Muscle of arm (tissue), 14 donors: ENCODE data around the gene E2F3. TPM values are rescaled to one million over a fixed set of nuclear protein-coding genes. Genes with fewer than 3 reads are reported as not detected.
A peak's percentile ranks its signal among the peaks of the same experiment; 100 is the strongest.

ENCODE experiments used
- DNase-seq: peaks from one replicate; pipeline ENCODE4 v3.0.0-alpha.2; 2013
- long read RNA-seq, 11 donors: transcript quantifications; one replicate each; lab custom pipeline, GENCODE V29; 2026
- polyA plus RNA-seq, 12 donors: library from polyadenylated mRNA; unstranded; fragments of 120-200 nt; gene quantifications; one replicate each; pipeline ENCODE4 v1.2.1, GENCODE V29; 2013; ENCODE audit not compliant: insufficient read length in 12 of 12

E2F3 gene
- polyA plus RNA-seq: 10 to 100 TPM in 5 of 12 donors, 1 to 10 TPM in 6, not detected in 1; 7.9 to 11.5 (median 10.0) TPM
- long read RNA-seq, donor 1, full-length matches to known transcripts: 1 of 1 reads
- long read RNA-seq, donor 1, partial matches to known transcripts: 0 of 1 reads
- long read RNA-seq, donor 1, other reads (novel, unspliced or antisense): 0 of 1 reads
- long read RNA-seq, donor 2: 0 reads
- long read RNA-seq, donor 3: 0 reads
- long read RNA-seq, donor 4: 0 reads
- long read RNA-seq, donor 5: 0 reads
- long read RNA-seq, donor 6: 0 reads
- long read RNA-seq, donor 7: 0 reads
- long read RNA-seq, donor 8, full-length matches to known transcripts: 1 of 1 reads
- long read RNA-seq, donor 8, partial matches to known transcripts: 0 of 1 reads
- long read RNA-seq, donor 8, other reads (novel, unspliced or antisense): 0 of 1 reads
- long read RNA-seq, donor 9, full-length matches to known transcripts: 1 of 1 reads
- long read RNA-seq, donor 9, partial matches to known transcripts: 0 of 1 reads
- long read RNA-seq, donor 9, other reads (novel, unspliced or antisense): 0 of 1 reads
- long read RNA-seq, donor 10: 0 reads
- long read RNA-seq, donor 11: 0 reads

GRCh38 chr6:20401205-20402091 is at the start of gene E2F3:
TSS of gene E2F3 (plus strand) at chr6:20401879. CDS start at chr6:20402233, 354 bp downstream.
- DNase-seq: peak; percentile 99

- DNase-seq: no peak
Measured at GRCh38 chr6:20352346-20352745, 49.3 kb upstream of the E2F3 start.

GRCh38 chr6:20353134-20353533 is 48.5 kb upstream of the E2F3 start:
- DNase-seq: no peak

GRCh38 chr6:20354366-20354765 is 47.3 kb upstream of the E2F3 start:
- DNase-seq: no peak

- DNase-seq: no peak
Measured at GRCh38 chr6:20360471-20361119, 41.1 kb upstream of the E2F3 start.

- DNase-seq: no peak
Measured at GRCh38 chr6:20362623-20363022, 39.1 kb upstream of the E2F3 start.

GRCh38 chr6:20364327-20364726 is 37.4 kb upstream of the E2F3 start:
- DNase-seq: no peak

GRCh38 chr6:20365456-20365855 is 36.2 kb upstream of the E2F3 start:
- DNase-seq: no peak

GRCh38 chr6:20366082-20366830 is 35.4 kb upstream of the E2F3 start:
- DNase-seq: no peak

- no peak for DNase-seq
Measured at GRCh38 chr6:20367743-20368485, 33.8 kb upstream of the E2F3 start.

GRCh38 chr6:20370393-20370792 is 31.3 kb upstream of the E2F3 start:
- DNase-seq: no peak

- DNase-seq: no peak
Measured at GRCh38 chr6:20370801-20371200, 30.9 kb upstream of the E2F3 start.

GRCh38 chr6:20375436-20375835 is 26.2 kb upstream of the E2F3 start:
- no peak for DNase-seq

GRCh38 chr6:20377623-20378265 is 23.9 kb upstream of the E2F3 start:
- peak; percentile 3 for DNase-seq

GRCh38 chr6:20379231-20379630 is 22.4 kb upstream of the E2F3 start:
- no peak for DNase-seq

- no peak for DNase-seq
Measured at GRCh38 chr6:20386218-20386617, 15.5 kb upstream of the E2F3 start.

- no peak for DNase-seq
Measured at GRCh38 chr6:20389066-20389465, 12.6 kb upstream of the E2F3 start.

- no peak for DNase-seq
Measured at GRCh38 chr6:20393297-20393696, 8.4 kb upstream of the E2F3 start.

GRCh38 chr6:20399518-20399917 is 2.2 kb upstream of the E2F3 start:
- no peak for DNase-seq
